HG03064 (cell line): ENCODE measurements around the gene ZNF146.
"Not testable (repeated sequence)": the region's sequence is repeated elsewhere in the genome, so short reads cannot be mapped to it uniquely, and the experiment has no call there.

Source experiments
- ATAC-seq: cut with Tn5 transposase; IDR thresholded peaks from one replicate; pipeline ENCODE4 v1.9.1; 2021; ENCODE audit warnings: low read depth; ENCODE audit not compliant: unreplicated experiment

The ZNF146 gene

GRCh38 chr19:36268081-36268480 lies 53.2 kb downstream of the ZNF146 start:
- ATAC-seq: not testable (repeated sequence)

- not testable (repeated sequence) for ATAC-seq
Measured at GRCh38 chr19:36268591-36268990, 53.7 kb downstream of the ZNF146 start.

- ATAC-seq: not testable (repeated sequence)
Measured at GRCh38 chr19:36269295-36269694, 54.4 kb downstream of the ZNF146 start.
